NCI-H2227 (cell line): ENCODE data around the gene TSPAN15.
A peak's percentile ranks its signal among the peaks of the same experiment; 100 is the strongest.

Source experiments
- DNase-seq: peaks from one replicate; lab custom pipeline; 2025; ENCODE audit not compliant: unreplicated experiment; lab: John Stamatoyannopoulos, UW

Gene TSPAN15

DNA sequence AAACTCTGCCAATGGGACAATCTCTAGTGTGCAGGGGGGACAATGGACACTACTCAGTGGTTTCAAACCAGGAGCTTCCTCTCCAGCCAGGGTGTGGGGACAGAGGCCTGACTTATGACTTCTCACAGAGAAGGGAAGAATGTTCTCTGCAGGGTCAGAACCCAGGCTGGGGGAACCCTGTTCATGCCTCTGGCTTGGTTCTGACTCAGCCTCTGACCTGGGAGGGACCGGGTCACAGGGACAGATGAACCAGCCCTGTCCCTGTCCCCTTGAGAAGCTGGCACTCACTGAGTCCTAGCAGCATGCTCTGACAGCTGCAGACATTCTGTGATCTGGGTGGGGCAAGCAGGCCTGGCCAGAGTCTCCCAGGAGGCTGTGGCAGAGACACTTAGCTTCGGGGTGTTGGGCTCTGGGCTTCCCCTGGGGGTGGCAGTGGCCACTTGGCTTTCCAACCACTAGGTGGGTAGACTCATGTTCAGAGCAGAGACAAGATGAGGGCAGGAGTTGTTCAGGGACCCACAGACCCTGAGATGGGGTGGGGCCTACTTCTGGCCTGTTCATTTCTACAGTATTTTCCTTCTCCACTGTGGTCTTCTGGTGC lies 13.6 kb downstream of the TSPAN15 start:
- no peak for DNase-seq

GRCh38 chr10:69465457-69466157 lies 14.3 kb downstream of the TSPAN15 start:
- DNase-seq: no peak

DNA sequence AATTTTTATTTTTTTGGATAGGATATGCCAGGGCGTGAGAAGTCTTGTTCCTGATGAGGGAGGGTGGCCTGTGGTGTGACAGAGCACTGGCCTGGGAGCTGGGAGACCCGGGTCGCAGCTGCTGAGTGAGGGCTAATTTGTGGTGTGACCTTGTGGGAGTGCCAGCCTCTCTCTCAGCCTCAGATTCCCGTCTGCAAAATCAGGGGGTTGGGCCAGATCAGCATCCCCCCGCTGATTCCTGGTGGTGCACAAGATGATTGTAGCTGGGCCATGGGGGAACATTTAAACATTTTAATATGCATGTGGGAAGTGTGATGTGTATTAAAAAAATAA lies 14.9 kb downstream of the TSPAN15 start:
- no peak for DNase-seq

- DNase-seq: no peak
Measured at GRCh38 chr10:69466689-69467088, 15.4 kb downstream of the TSPAN15 start.

GRCh38 chr10:69467928-69468750 lies 16.9 kb downstream of the TSPAN15 start:
- DNase-seq: no peak

- DNase-seq: no peak
Measured at GRCh38 chr10:69468751-69469089, 17.5 kb downstream of the TSPAN15 start.

DNA sequence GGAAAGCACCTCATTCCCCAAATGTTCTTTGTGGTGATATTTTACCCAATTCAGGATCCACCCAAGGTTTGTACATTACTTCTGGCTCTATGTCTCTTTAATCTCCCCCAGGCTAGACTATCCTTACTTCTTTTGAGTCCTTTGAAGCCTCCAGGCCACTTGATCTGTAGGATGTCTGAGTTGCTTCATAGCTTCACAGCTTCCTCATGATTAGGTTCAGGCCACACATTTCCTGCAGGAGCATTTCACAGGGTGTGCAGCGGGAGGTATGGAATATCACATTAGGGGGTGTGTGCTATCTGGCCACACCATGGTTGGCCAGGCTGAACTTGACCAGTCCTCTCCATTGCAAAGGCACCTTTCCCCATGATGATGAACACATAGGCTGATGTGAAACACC lies 18.7 kb downstream of the TSPAN15 start:
- no peak for DNase-seq

- DNase-seq: no peak
Measured at GRCh38 chr10:69470463-69471384, 19.5 kb downstream of the TSPAN15 start.

DNA sequence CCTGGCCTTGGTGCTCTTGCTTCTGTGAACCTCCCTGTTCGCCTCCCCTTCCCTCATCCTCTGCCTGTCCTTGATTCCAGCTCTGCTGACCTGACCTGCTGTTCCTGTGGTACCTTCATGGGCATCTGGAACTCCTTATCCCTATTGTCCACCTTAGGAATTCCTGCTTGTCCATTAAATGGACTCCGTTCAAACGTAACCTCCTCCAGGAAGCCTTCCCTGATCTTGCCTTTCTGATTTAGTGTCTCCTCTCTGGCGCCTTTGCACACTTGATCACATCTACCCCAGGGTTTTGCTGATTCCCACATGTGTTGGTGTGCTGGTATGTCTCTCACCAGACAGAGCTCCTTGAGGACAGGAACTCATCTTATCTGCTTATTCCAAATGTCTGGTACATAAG lies 20.9 kb downstream of the TSPAN15 start:
- no peak for DNase-seq

DNA sequence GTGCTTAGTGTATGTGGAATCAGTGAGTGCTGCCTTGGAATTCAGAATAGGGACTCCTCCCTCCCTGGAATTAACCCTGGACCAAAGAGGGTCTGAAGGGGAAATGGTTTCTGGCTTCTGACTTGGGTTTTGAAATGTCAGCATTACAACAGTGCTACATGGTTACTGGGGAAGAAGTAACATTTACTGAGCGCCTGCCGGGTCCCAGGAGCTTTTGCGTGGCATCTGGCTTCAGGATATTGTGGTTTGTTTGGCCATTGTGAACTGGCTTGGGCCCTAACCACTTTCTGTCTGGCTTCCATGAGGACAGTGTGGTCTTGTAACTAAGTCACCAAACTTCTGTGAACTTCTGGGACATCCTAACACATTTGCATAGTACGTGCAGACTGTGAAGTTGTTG lies 21.3 kb downstream of the TSPAN15 start:
- DNase-seq: no peak

- no peak for DNase-seq
Measured at GRCh38 chr10:69473304-69473990, 22.2 kb downstream of the TSPAN15 start.

DNA sequence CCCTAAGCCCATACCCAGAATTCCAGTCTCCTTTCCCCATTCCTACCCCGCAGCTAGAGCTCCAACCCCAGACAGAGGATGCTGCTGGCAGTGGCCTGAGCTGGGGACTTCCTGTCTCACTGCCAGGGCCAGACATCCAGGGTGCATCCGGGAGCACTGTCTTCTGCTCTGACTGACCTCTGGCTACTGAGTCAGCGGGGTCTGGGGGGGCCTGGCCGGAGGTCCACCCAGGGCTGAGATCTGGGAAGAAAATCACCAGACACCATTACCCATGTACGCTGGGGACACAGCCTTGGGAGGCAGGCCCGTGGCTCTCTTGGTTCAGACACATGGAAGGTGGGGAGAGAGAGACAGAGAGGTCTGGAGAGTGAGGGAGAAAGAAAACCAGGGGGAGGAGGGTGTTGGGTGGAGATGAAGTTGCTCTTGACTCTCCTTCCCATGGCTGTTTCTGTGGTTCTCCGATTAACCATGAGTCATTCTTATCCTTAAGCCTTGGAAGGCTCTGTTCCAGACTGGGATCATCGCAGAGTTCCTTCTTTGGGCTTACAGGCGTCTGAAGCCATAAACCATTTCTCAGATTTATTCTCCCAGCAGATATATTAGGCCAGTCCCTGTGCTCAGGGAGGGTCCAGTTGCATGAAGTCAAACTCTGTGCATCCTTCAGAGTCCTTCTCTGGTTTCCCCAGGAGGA lies 23.6 kb downstream of the TSPAN15 start:
- DNase-seq: no peak

DNA sequence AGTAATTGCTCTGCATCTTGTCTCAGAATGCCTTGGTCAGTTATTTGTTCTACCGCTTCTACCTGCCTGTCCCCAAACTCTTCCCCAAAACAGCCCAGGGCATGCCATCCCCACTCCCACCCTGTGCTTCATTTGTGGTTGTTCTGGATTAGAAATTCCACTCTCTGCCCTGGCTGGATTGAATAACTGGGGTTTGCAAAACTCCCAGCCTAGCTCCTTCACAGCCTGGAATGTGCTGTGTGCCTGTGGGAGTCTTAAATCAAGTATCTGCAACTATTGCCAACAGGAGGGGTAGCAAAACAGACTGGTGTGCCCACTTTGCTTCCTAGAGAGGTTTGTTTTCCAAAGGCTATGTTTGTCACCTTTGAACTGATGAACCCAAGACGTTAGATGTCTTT lies 24.2 kb downstream of the TSPAN15 start:
- no peak for DNase-seq

- no peak for DNase-seq
Measured at GRCh38 chr10:69477968-69478597, 26.8 kb downstream of the TSPAN15 start.

GRCh38 chr10:69479240-69480067 lies 28.2 kb downstream of the TSPAN15 start:
- peak; percentile 57 for DNase-seq

DNA sequence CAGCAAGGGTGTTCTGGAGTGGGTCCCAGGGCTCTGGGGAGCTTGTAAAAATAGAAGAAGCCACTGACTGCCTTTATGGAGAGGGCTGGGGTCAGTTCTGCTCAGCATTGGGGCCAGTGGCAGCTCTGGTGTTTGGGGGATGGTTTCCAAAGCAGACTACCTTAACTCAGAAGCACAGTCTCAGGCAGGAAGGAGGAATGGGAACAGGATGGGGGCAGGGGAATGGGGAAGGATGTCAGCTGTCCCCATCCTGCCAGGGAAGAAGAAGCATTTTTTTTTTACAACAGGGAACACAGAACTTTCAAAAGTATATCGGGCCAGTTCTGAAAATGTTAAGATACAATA lies 28.8 kb downstream of the TSPAN15 start:
- DNase-seq: no peak

DNA sequence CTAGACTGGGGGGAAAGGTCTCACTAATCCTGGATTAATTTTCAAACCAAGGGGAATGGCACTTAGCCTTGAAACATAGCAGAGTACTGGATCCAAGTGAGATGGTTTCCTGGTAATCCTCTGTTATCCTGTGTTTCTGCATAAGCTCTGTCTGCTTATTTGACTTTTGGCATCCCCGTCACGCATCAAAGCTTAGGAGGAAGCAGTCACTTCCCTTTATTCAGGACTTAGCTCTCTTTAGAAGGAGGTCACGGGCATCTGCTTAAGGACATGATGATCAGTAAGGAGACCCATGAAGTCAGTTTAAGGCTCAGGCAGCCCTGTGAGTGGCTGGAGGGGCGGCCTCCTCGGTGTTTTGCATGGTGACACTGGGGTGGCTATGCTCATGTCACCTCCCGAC lies 30.0 kb downstream of the TSPAN15 start:
- no peak for DNase-seq

DNA sequence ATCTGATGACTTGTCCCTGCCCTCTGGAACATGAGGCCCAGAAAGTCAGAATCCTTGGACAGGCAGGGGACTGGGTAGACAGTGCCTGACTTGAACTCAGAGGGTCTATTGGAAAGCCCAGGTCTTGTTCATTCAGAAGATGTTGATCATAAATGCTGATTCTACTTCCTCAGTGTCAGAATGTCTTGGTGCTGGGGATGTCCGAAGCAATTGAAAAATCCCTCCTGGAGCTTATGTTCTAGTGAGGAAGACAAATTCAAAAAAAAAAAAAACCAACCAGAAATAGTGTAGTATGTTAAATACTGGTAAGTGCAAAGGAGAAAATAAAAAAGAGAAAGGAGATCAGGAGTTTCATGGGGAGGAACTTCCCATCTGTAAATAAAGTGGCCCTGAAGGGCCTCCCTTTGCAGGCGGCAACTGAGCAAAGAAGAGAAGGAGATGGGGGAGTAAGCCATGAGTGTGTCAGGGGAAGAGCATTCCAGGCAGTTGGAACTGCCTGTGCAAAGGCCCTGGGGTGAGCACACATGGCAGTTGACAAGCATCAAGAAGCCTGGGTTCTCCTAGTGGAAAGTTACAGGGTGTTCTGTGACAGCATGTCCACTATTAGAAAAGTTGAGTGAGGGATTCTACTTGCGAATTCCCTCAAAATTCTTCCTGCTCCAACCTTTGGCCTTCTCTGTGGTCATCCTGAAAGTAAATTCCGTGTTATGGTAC lies 30.7 kb downstream of the TSPAN15 start:
- no peak for DNase-seq
